H54 (cell line): Measurements from ENCODE around the gene PTPRD.

Experiments
- DNase-seq: peaks from one replicate; pipeline ENCODE4 v3.0.0; 2011; ENCODE audit warnings: low spot score, mixed read lengths; ENCODE audit not compliant: insufficient read length
- FAIRE-seq: peaks from 3 replicates; lab custom pipeline; 2011; peaks lifted over from hg19 to GRCh38; lab: Jason Lieb, UNC
- POLR2A ChIP-seq: IDR thresholded peaks from 2 replicates; pipeline ENCODE4 v1.6.1; 2011; ENCODE audit warnings: low read depth, mild to moderate bottlenecking, low read length

Gene PTPRD

DNA sequence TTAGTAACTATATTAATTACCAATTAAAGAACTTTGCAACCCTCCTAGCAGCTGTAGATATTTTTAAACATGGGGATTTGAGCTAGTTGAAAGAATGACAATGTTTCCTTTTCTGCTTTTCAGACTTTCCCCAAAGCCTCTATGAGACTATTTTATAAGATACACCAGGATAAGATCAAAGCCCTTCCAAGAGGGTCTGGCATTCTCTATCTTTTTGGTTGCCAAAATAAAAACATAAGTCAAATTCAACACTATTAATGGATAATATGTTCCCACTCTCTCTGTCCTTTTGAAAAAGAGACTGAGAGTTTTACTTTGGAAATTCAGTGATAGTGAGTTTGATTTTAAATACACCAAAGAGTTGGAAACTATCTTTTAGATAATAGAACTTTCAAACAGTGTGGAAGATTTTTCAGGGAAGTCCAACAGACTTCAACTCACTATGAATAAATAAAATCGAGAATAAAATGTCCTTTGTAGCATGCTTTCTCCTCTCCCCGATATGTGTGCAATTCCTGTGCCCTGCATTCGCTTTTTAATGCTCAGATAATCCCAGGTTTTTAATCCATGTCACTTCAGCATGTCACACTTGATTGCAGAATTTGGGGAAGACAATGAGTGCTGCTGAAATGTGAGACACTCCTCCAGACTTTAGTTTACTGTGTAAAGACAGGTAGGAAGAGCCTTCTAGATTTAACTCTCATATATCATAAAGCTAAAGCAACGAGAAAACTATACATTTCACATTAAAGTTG is 1717.5 kb downstream of the PTPRD start:
- FAIRE-seq (no peak), DNase-seq (no peak)
- no peak for TF ChIP-seq POLR2A

DNA sequence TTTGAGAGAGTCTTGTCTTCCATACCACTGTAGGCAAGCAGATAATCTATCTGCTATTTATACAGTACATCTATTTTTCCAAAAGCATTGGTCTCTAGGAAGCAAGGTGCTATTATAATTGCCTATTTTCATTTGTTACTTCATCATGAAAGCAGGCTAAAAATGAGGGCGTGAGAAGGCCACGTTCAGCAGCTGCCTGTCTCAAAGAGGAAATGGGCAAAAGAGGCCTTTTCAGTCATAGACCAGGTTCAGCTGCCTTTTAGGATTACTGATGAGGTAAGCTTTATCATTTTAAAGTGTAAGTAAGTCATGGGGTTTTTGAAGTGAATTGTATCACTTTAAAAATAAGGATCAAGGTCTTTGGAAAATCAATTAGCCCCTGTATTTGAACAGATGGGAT is 1722.1 kb downstream of the PTPRD start:
- no peak for TF ChIP-seq POLR2A
- no peak for DNase-seq
- FAIRE-seq = no peak

DNA sequence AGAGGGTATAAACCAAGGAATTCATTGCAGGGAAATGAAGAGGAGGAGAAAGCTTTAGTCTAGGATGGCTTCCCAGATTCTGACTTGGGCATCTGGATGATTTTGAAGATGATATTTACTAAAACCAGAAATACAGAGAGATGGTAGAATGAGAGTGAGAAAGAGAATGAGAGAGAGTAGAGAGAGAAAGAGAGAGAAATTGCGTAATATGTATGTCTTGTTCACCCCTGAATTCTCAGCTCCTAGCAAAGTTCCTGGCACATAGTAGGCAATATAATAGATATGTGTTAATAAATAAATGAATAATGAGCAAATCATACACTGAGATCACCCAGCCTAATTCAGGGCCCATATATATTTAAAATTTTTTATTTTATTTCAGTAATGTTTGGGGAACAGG is 1723.7 kb downstream of the PTPRD start:
- DNase-seq (no peak), FAIRE-seq (no peak)
- TF ChIP-seq POLR2A = no peak

DNA sequence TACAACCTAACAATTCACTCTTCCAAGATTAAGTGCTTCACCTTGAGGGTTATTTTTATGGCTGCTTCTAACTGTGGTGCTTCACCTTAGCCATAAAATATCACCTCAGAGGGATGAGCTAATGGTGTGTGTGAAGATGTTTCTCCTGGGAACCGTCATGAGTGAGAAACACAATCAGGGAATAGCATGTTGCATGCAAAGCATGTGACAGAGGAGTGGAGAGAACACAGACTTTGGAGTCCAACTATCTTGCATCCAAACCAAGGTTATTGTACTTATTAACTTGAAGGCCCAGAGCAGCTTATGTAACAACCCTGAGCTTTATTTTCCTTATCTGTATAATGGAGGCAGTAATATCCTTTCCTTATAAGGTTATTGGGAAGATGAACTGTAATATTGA is 1724.2 kb downstream of the PTPRD start:
- DNase-seq (no peak), FAIRE-seq (no peak)
- no peak for TF ChIP-seq POLR2A

DNA sequence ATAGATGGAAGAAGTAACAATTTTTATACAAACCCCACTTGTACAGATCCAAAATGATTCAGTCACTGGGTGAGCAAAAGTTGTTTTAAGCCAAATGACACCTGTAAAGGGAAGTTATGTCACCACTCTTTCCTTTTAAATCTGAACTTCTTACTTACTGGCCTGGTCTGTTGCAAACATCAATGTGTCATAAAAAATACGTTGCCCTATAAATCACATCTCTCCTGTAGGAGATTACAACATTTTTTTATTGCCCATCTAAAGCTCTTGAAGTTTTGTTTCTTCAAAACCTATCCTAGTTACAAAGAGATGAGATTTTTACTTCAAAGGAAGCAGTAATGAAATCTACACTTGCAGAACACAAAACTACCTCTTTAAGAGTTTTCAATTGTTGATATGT is 1725.4 kb downstream of the PTPRD start:
- FAIRE-seq (no peak), DNase-seq (no peak)
- TF ChIP-seq POLR2A = no peak

DNA sequence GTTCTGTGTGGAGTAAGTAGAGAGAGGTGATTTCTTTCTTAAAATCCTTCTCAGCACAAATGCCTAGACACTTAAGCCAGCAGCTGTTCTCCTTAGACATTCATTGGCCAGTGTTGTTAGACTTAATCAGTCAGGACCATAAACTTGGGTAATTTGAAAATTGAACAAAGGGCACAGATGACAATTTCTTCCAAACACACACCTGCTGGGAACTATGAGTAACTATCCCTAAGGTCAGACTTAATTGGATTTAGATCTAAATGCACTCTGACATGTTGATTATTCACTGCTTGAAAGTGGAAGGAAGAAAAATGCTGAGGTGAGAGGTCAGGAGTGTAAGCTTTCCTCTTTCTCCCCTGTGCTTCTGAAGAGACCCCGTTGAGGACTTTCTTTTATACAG is 1729.5 kb downstream of the PTPRD start:
- TF ChIP-seq POLR2A = no peak
- DNase-seq (no peak), FAIRE-seq (no peak)

DNA sequence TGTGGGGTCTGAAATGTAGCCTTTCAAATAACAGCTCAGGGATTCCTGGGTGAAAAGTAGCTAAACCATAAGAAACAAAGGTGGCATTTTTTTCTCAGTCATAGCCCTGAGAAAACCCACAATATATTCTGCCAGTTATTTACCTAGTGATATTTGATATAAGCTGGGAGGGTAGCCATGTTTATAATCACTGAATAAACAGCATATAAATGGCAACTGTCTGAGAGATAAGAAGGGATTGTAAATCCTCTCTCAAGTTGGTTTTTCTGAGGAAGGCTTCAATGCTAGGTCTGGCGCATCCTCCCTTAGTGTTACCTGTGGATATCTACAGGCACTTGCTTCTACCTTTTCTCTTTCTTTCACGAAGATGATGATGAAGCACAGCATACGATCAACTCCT is 1732.7 kb downstream of the PTPRD start:
- FAIRE-seq = no peak
- no peak for TF ChIP-seq POLR2A
- DNase-seq = no peak

DNA sequence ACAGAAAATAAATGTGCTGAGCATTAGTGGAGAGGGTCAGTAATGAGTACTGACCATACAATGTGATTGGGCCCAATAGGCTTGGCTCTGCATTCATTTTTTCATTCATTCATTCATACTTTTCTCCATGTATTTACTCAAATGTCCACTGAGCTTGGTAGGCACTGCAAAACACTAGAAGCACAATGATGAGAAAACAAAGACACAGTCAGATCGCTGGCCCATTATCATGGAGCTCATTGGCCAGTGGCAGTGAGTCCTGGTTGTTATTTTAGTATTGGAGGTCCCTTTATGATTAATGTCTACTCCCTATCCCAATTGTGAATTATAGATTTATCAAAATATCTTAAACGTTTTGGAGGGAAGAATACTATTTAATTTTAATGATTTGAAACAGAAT is 1733.5 kb downstream of the PTPRD start:
- no peak for DNase-seq
- no peak for TF ChIP-seq POLR2A
- no peak for FAIRE-seq

DNA sequence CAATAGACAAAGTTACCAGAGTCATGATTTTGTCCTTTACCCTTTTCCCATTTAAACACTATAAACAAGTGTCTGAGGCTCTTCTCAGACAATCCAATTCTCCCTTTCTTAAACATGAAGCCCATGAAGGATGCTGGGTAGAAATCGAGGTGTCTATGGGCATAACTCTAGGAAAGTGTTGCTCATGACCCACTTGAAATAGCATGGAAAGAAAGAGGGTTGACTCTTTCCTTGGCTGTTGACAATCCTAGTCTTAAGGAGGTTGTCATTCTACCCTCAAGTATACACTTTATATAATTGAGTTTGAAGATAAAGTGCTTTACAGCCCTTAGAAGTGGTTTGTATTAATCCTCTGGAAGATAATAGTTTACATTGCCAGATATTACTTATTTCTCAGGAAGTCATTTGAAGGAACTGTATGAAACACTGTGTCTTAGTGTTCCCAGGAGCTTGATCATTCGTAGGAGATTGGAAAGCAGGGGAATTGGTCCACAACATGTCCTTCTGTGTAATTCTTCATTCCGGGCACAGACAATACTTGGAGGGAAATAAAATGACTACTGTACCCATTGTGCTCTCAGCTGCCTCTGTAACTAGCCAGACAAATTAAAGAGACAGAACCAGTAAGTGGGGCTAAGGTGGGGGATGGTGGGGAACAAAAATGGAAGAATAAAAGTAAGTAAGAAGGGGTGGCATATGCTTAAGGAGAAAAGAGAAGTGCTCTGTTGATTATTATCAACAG is 1734.9 kb downstream of the PTPRD start:
- TF ChIP-seq POLR2A = no peak
- peak; percentile 50 for FAIRE-seq
- no peak for DNase-seq

DNA sequence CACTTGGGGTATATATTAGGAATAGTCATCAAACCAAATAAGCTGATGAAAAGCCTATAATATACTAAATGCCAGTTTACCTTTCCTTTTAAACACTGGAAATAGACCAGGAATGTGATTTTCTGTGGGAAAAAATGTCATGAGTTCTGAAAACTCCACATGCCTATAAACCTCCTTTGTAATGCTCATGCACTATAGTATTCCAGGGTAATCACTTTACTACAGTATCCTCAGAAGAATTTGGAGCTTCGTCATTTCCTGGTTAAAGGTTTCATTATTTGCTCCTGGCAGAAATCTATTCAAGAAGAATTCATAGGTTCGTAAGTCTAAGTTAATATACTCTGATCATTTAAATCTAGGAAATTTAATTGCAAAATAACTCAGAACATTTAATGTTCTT is 1736.5 kb downstream of the PTPRD start:
- no peak for FAIRE-seq
- DNase-seq = no peak
- no peak for TF ChIP-seq POLR2A

DNA sequence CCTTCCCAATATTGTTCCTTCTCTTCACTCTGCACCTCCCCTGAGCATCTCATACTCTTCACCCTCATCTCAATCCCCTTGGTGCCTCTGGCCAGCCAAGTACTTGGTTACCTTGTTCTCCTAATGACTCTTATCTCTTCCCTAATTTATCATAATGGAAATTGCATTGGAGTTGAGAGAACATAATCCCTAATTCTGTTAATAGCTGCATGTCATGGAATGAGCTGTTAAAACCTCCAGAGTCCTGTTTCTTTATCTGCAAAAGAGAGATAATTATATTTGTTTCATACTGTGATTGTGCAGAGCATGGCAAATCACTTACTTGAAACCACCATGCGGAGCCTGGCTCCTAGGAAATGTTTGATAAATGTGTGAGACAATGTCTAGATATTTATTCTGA is 1738.3 kb downstream of the PTPRD start:
- FAIRE-seq (no peak), DNase-seq (no peak)
- no peak for TF ChIP-seq POLR2A

DNA sequence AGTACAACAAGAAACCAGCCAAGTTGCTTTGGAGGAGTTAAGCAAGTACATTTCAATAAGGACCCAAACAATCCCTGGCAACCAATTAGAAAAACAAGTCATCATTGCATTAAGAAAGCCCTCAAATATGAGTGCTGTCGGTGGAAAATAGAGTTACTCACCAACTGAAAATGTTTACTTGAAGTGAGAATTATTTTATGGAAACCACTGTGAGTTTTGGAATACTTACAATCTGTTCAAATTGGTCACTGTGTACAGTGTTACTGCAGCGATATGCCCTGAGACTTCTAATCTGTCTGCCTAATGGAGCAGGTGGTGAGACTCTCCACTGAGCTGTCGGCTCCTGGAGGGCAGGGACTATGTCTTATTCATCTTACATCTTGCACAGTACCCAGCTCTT is 1740.0 kb downstream of the PTPRD start:
- FAIRE-seq (no peak), DNase-seq (no peak)
- no peak for TF ChIP-seq POLR2A

DNA sequence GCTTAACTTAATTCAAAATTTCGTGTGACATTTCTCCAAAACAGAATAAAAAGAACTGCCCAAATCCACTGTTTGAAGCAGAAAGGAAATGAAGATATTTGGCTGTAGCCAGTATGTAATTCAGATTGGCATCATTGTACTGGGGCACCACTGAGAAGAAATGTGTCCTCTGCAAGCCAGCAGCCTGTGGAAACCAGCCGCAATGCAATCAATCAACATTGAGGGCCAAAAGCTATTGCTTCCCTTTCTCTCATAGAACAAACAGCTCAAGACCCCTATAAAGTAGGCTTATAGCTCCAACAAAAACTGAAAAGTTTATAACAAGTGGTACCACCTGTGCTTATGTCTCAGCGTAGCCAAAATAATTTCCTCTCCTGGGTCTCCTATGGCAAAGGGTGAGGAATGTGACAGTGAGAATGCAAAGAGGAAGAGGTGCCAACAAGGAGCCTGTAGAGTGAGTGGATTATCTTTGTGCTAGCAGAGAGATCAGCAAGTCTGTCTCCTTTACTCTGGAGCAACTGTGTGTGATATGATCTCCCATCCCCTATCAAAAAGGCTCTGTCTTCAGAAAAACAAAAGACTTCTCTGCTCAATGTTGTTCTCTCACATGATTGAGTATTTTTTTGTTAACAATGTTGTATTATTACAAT is 1740.9 kb downstream of the PTPRD start:
- TF ChIP-seq POLR2A = no peak
- DNase-seq = no peak
- no peak for FAIRE-seq

DNA sequence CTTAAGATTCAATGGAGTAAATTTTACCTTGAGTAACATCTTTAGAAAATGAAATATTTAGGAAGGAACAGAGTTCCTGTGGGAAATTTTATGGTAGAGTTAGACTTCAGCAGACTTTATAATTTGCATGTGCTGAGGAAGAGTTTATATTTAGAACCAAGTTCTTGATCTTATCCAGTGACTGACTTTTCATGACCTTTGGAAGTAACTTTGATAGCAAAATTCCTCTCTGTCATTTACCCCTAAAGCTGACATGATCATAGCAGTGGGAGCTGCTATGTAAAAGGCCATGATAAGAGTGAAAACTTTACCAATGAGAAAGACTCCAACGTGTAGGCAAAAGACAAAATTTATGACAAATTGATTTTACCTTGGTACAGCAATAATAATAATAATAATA is 1741.4 kb downstream of the PTPRD start:
- TF ChIP-seq POLR2A = no peak
- no peak for FAIRE-seq
- no peak for DNase-seq
